ENCODE results near the gene DNAH9.

Gene DNAH9

DNA sequence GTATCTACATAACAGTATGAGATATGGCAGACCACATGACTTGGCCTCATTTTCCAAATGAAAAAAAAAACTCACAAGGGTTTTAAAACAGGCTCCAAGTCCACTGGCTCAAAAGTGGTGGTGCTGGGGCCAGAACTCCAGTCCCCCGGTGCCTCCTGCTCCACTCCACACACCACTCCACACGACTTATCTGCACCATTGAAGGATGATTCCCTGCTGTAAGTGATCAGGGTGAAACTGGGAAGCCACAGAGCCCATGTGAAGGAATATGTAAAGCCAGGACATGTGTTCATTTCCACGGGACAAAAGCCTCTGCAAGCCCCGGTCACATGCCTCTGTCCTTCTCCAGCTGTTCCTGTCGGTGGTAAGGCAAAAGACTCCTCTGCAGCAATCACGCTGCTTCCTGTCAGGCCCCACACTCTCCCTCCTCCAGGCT is 301.8 kb downstream of the DNAH9 start:
- DNase-seq (ENCODE audit: extremely low read depth, low read depth): no peak

DNA sequence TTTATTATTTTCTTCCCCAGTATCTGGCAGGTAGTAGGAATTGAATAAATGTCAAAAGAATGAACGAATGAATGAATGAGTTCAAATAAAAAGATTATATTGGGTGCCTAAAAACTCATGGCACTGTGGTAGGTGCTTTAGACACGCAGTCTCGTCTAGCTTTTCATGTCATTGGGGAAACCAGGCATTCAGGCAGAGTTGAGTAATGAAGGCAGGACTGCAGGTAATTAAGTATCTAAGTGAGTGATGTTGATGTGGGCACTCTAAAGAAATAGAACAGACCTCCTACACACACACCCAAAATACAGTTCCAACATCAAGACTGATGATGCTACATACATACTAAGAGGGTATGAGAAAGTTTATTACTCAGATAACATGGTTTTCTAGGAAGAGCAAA is 302.4 kb downstream of the DNAH9 start:
- TF ChIP-seq, protein P1, sequence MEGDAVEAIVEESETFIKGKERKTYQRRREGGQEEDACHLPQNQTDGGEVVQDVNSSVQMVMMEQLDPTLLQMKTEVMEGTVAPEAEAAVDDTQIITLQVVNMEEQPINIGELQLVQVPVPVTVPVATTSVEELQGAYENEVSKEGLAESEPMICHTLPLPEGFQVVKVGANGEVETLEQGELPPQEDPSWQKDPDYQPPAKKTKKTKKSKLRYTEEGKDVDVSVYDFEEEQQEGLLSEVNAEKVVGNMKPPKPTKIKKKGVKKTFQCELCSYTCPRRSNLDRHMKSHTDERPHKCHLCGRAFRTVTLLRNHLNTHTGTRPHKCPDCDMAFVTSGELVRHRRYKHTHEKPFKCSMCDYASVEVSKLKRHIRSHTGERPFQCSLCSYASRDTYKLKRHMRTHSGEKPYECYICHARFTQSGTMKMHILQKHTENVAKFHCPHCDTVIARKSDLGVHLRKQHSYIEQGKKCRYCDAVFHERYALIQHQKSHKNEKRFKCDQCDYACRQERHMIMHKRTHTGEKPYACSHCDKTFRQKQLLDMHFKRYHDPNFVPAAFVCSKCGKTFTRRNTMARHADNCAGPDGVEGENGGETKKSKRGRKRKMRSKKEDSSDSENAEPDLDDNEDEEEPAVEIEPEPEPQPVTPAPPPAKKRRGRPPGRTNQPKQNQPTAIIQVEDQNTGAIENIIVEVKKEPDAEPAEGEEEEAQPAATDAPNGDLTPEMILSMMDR (IDR thresholded peaks at IDR 0.05; ENCODE audit: low read depth, low read length): no peak
- DNase-seq (ENCODE audit: extremely low read depth, low read depth): no peak

More for the DNA sequence above, 301.8 kb downstream of the DNAH9 start:
- TF ChIP-seq, protein P1 (IDR thresholded peaks at IDR 0.05; ENCODE audit: low read depth, low read length): no peak

DNA sequence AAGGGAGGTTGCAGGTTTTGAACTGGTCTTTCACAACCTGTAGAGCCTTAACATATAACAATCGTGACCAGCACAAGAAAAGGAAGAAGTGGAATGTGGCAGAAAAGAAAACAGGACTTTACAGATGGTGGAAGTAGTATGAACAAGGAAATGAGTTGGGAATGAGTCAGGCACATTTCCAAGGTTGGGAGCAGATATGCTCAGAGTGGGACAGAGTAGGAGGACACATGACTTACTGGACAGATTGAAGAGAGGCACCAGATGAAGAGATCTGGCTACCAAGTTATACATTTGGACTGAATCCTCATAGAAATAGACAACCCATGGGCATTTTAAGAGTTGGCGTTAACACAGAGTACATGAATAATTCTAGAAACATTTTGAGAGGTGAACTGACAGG is 303.7 kb downstream of the DNAH9 start:
- TF ChIP-seq, protein P1 (IDR thresholded peaks at IDR 0.05; ENCODE audit: low read depth, low read length): no peak
- DNase-seq (ENCODE audit: extremely low read depth, low read depth): no peak

DNA sequence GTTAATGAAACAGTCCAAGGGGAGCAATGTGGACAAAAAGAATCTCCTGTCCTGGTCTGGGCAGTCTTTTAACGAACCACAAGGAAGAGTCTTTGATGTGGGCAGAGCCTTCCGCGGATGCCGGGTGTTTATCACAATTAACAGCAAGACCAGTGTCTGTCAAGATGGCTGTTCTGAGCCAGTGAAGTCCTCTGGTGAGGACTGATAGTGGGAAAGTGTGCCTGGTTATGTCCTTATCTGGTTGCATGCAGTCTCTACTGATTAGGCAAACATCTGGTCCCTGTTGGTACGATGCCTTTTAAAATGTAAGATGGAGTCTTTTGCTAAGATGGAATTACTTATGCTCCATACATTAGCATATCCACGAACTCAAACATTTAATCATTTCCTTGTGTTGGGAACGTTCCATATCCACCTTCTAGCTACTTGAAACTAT is 310.5 kb downstream of the DNAH9 start:
- DNase-seq (ENCODE audit: extremely low read depth, low read depth): no peak
- TF ChIP-seq, protein P1 (IDR thresholded peaks at IDR 0.05; ENCODE audit: low read depth, low read length): no peak

DNA sequence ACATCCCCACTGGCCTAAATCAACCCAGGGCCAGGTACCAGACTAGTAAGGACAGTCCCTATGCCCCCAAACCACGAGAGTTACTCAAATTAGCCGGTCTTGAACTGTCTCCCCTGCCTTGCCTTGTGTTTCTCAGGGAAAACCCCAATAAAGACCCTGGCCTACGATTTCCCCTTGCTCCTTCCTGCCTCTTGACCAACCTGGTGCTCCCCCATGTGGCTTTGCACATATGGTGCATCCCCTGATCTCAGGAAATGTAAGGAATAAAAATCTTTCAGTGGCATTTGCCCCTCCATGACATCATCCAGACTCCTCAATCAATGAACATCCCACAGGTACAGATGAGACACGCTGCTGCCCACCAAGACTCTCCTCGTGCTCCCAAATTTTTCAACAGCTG is 311.1 kb downstream of the DNAH9 start:
- TF ChIP-seq, protein P1 (IDR thresholded peaks at IDR 0.05; ENCODE audit: low read depth, low read length): no peak
- DNase-seq (ENCODE audit: extremely low read depth, low read depth): no peak

DNA sequence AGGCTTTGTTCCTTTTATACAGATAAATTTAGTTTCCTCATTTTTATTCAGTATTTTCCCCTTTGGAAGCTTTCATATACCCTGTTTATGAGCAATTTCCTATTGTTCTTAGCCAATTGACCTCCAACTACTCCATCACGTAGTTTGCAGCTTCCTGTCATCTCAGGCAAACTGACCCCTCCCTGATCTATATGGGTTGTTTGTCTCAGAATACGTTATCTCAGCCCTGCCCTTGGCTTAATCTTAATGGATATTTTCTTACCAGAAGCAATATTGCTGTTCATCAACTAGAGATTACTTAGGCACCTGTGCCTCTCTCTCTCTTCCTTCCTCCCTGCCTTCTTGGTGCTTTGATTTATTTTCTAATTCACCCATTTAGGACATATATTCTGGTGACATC is 317.8 kb downstream of the DNAH9 start:
- TF ChIP-seq, protein P1 (IDR thresholded peaks at IDR 0.05; ENCODE audit: low read depth, low read length): no peak
- DNase-seq (ENCODE audit: extremely low read depth, low read depth): no peak

DNA sequence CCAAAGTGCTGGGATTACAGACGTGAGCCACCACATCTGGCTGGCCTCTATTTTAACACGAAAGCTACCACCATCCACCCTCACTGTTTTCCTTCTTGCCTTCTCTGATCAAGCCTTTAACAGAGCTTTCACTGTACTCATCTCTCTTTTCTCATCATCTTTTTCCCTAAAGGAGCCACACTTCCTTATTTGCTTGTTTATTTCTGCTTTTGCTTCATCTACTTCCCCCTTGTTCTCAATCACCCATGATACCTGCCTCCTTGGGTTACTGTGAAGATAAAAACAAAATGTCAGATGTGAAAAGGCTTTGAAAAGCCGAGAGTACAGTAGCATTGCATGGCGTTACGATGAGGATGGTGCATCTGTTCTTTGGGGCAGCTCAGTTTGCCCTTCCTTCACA is 319.1 kb downstream of the DNAH9 start:
- no peak for DNase-seq (ENCODE audit: extremely low read depth, low read depth)

More for the DNA sequence above, 319.1 kb downstream of the DNAH9 start:
- TF ChIP-seq, protein P1 (IDR thresholded peaks at IDR 0.05; ENCODE audit: low read depth, low read length): no peak

Data from AG09319 (cell line).